ENCODE results near the gene ERC2.
A peak's percentile ranks its signal among the peaks of the same experiment; 100 is the strongest.

Gene ERC2

GRCh38 chr3:55555873-55556618 is 912.2 kb downstream of the ERC2 start:
- peak; percentile 11 for DNase-seq (ENCODE audit: low read depth)
- Histone ChIP-seq H3K4me3 (ENCODE audit: low read length) (no peak overlapping the region), H3K4me1 (ENCODE audit: control insufficient read depth, insufficient read depth, low read length) (peaks cover 8% of the 10 kb centered on the region), H3K9me3 (ENCODE audit: control insufficient read depth, low read length) (peaks cover 4% of the 10 kb centered on the region), H3K27me3 (replicated peaks; ENCODE audit: control insufficient read depth, insufficient read depth, low read length) (peaks cover 17% of the 10 kb centered on the region), H3K9ac (ENCODE audit: low read length) (no peak overlapping the region), H3K36me3 (ENCODE audit: control insufficient read depth, insufficient read depth, low read length, severe bottlenecking) (no peaks in the 10 kb centered on the region)

GRCh38 chr3:55554634-55555425 is 913.4 kb downstream of the ERC2 start:
- peaks cover 8% of the 10 kb centered on the region for H3K4me1 ChIP-seq (ENCODE audit: control insufficient read depth, insufficient read depth, low read length)
- peaks cover 4% of the 10 kb centered on the region for H3K9me3 ChIP-seq (ENCODE audit: control insufficient read depth, low read length)
- H3K4me3 ChIP-seq (ENCODE audit: low read length), result no peak overlapping the region
- no peak for DNase-seq (ENCODE audit: low read depth)
- no peak overlapping the region for H3K9ac ChIP-seq (ENCODE audit: low read length)
- H3K36me3 ChIP-seq (ENCODE audit: control insufficient read depth, insufficient read depth, low read length, severe bottlenecking), result no peaks in the 10 kb centered on the region
- H3K27me3 ChIP-seq (replicated peaks; ENCODE audit: control insufficient read depth, insufficient read depth, low read length), result peaks cover 21% of the 10 kb centered on the region

GRCh38 chr3:55551644-55552043 is 916.6 kb downstream of the ERC2 start:
- Histone ChIP-seq H3K9me3 (ENCODE audit: control insufficient read depth, low read length) (peaks cover 4% of the 10 kb centered on the region), H3K4me3 (ENCODE audit: low read length) (no peak overlapping the region), H3K9ac (ENCODE audit: low read length) (no peak overlapping the region), H3K36me3 (ENCODE audit: control insufficient read depth, insufficient read depth, low read length, severe bottlenecking) (no peaks in the 10 kb centered on the region), H3K27me3 (replicated peaks; ENCODE audit: control insufficient read depth, insufficient read depth, low read length) (peaks cover 19% of the 10 kb centered on the region), H3K4me1 (ENCODE audit: control insufficient read depth, insufficient read depth, low read length) (peaks cover 8% of the 10 kb centered on the region)
- no peak for DNase-seq (ENCODE audit: low read depth)

GRCh38 chr3:55549177-55549576 is 919.1 kb downstream of the ERC2 start:
- no peaks in the 10 kb centered on the region for H3K4me1 ChIP-seq (ENCODE audit: control insufficient read depth, insufficient read depth, low read length)
- peak; percentile 42 for DNase-seq (ENCODE audit: low read depth)
- H3K9ac ChIP-seq (ENCODE audit: low read length), result no peak overlapping the region
- H3K4me3 ChIP-seq (ENCODE audit: low read length), result no peak overlapping the region
- H3K27me3 ChIP-seq (replicated peaks; ENCODE audit: control insufficient read depth, insufficient read depth, low read length), result peaks cover 34% of the 10 kb centered on the region
- H3K36me3 ChIP-seq (ENCODE audit: control insufficient read depth, insufficient read depth, low read length, severe bottlenecking), result no peaks in the 10 kb centered on the region
- peaks cover 4% of the 10 kb centered on the region for H3K9me3 ChIP-seq (ENCODE audit: control insufficient read depth, low read length)

GRCh38 chr3:55546866-55547669 is 921.2 kb downstream of the ERC2 start:
- no peak for DNase-seq (ENCODE audit: low read depth)
- Histone ChIP-seq H3K9ac (ENCODE audit: low read length) (no peak overlapping the region), H3K4me1 (ENCODE audit: control insufficient read depth, insufficient read depth, low read length) (no peaks in the 10 kb centered on the region), H3K36me3 (ENCODE audit: control insufficient read depth, insufficient read depth, low read length, severe bottlenecking) (no peaks in the 10 kb centered on the region), H3K27me3 (replicated peaks; ENCODE audit: control insufficient read depth, insufficient read depth, low read length) (peaks cover 49% of the 10 kb centered on the region), H3K9me3 (ENCODE audit: control insufficient read depth, low read length) (peaks cover 4% of the 10 kb centered on the region), H3K4me3 (ENCODE audit: low read length) (no peak overlapping the region)

GRCh38 chr3:55545995-55546394 is 922.3 kb downstream of the ERC2 start:
- Histone ChIP-seq H3K9me3 (ENCODE audit: control insufficient read depth, low read length) (no peaks in the 10 kb centered on the region), H3K4me3 (ENCODE audit: low read length) (no peak overlapping the region), H3K36me3 (ENCODE audit: control insufficient read depth, insufficient read depth, low read length, severe bottlenecking) (no peaks in the 10 kb centered on the region), H3K4me1 (ENCODE audit: control insufficient read depth, insufficient read depth, low read length) (no peaks in the 10 kb centered on the region), H3K9ac (ENCODE audit: low read length) (no peak overlapping the region), H3K27me3 (replicated peaks; ENCODE audit: control insufficient read depth, insufficient read depth, low read length) (peaks cover 56% of the 10 kb centered on the region)
- DNase-seq (ENCODE audit: low read depth), result no peak

- Histone ChIP-seq H3K9ac (ENCODE audit: low read length) (no peak overlapping the region), H3K36me3 (ENCODE audit: control insufficient read depth, insufficient read depth, low read length, severe bottlenecking) (no peaks in the 10 kb centered on the region), H3K27me3 (replicated peaks; ENCODE audit: control insufficient read depth, insufficient read depth, low read length) (peaks cover 53% of the 10 kb centered on the region), H3K9me3 (ENCODE audit: control insufficient read depth, low read length) (no peaks in the 10 kb centered on the region), H3K4me1 (ENCODE audit: control insufficient read depth, insufficient read depth, low read length) (no peaks in the 10 kb centered on the region), H3K4me3 (ENCODE audit: low read length) (no peak overlapping the region)
- DNase-seq (ENCODE audit: low read depth), result no peak
These were observed 924.0 kb downstream of the ERC2 start for GRCh38 chr3:55544219-55544618.

- DNase-seq (ENCODE audit: low read depth), result no peak
- no peaks in the 10 kb centered on the region for H3K9me3 ChIP-seq (ENCODE audit: control insufficient read depth, low read length)
- H3K36me3 ChIP-seq (ENCODE audit: control insufficient read depth, insufficient read depth, low read length, severe bottlenecking), result no peaks in the 10 kb centered on the region
- peaks cover 56% of the 10 kb centered on the region for H3K27me3 ChIP-seq (replicated peaks; ENCODE audit: control insufficient read depth, insufficient read depth, low read length)
- H3K4me1 ChIP-seq (ENCODE audit: control insufficient read depth, insufficient read depth, low read length), result peaks cover under 1% of the 10 kb centered on the region
- no peak overlapping the region for H3K9ac ChIP-seq (ENCODE audit: low read length)
- H3K4me3 ChIP-seq (ENCODE audit: low read length), result no peak overlapping the region
These were observed 925.1 kb downstream of the ERC2 start for GRCh38 chr3:55543181-55543614.

GRCh38 chr3:55541456-55541855 is 926.8 kb downstream of the ERC2 start:
- no peak for DNase-seq (ENCODE audit: low read depth)
- H3K9ac ChIP-seq (ENCODE audit: low read length), result no peak overlapping the region
- H3K4me1 ChIP-seq (ENCODE audit: control insufficient read depth, insufficient read depth, low read length), result peaks cover 15% of the 10 kb centered on the region
- H3K4me3 ChIP-seq (ENCODE audit: low read length), result no peak overlapping the region
- H3K36me3 ChIP-seq (ENCODE audit: control insufficient read depth, insufficient read depth, low read length, severe bottlenecking), result no peaks in the 10 kb centered on the region
- peaks cover 49% of the 10 kb centered on the region for H3K27me3 ChIP-seq (replicated peaks; ENCODE audit: control insufficient read depth, insufficient read depth, low read length)
- no peaks in the 10 kb centered on the region for H3K9me3 ChIP-seq (ENCODE audit: control insufficient read depth, low read length)

- Histone ChIP-seq H3K4me1 (ENCODE audit: control insufficient read depth, insufficient read depth, low read length) (peaks cover 18% of the 10 kb centered on the region), H3K4me3 (ENCODE audit: low read length) (no peak overlapping the region), H3K36me3 (ENCODE audit: control insufficient read depth, insufficient read depth, low read length, severe bottlenecking) (no peaks in the 10 kb centered on the region), H3K9ac (ENCODE audit: low read length) (no peak overlapping the region), H3K9me3 (ENCODE audit: control insufficient read depth, low read length) (no peaks in the 10 kb centered on the region), H3K27me3 (replicated peaks; ENCODE audit: control insufficient read depth, insufficient read depth, low read length) (peaks cover 45% of the 10 kb centered on the region)
- peak; percentile 53 for DNase-seq (ENCODE audit: low read depth)
These were observed 927.3 kb downstream of the ERC2 start for GRCh38 chr3:55541016-55541415.

GRCh38 chr3:55540579-55540978 is 927.7 kb downstream of the ERC2 start:
- Histone ChIP-seq H3K4me3 (ENCODE audit: low read length) (no peak overlapping the region), H3K9me3 (ENCODE audit: control insufficient read depth, low read length) (no peaks in the 10 kb centered on the region), H3K9ac (ENCODE audit: low read length) (no peak overlapping the region), H3K27me3 (replicated peaks; ENCODE audit: control insufficient read depth, insufficient read depth, low read length) (peaks cover 41% of the 10 kb centered on the region), H3K36me3 (ENCODE audit: control insufficient read depth, insufficient read depth, low read length, severe bottlenecking) (no peaks in the 10 kb centered on the region), H3K4me1 (ENCODE audit: control insufficient read depth, insufficient read depth, low read length) (peaks cover 19% of the 10 kb centered on the region)
- DNase-seq (ENCODE audit: low read depth), result no peak

All from adipocyte (in vitro differentiated cells).